Activated CD4-positive, alpha-beta T cell treated with anti-CD3 and anti-CD28 coated beads for 48 hours (primary cell): Measurements from ENCODE around the gene ATF2.
"Not testable (repeated sequence)": the region's sequence is repeated elsewhere in the genome, so short reads cannot be mapped to it uniquely, and the experiment has no call there.

Source experiments
- DNase-seq: peaks from one replicate; pipeline ENCODE4 v3.0.0-alpha.2; 2020

The ATF2 gene

GRCh38 chr2:175164235-175164634, 3.8 kb downstream of the ATF2 start:
- DNase-seq = no peak

- DNase-seq = no peak
Measured at GRCh38 chr2:175158894-175159293, 9.1 kb downstream of the ATF2 start.

GRCh38 chr2:175156534-175156933, 11.5 kb downstream of the ATF2 start:
- no peak for DNase-seq

- no peak for DNase-seq
Measured at GRCh38 chr2:175154661-175155082, 13.3 kb downstream of the ATF2 start.

GRCh38 chr2:175152242-175152641, 15.8 kb downstream of the ATF2 start:
- DNase-seq = no peak

GRCh38 chr2:175151791-175152190, 16.2 kb downstream of the ATF2 start:
- DNase-seq = no peak

GRCh38 chr2:175147186-175147585, 20.8 kb downstream of the ATF2 start:
- no peak for DNase-seq

GRCh38 chr2:175143678-175144077, 24.3 kb downstream of the ATF2 start:
- DNase-seq = no peak

GRCh38 chr2:175143191-175143590, 24.8 kb downstream of the ATF2 start:
- DNase-seq = no peak

- DNase-seq = no peak
Measured at GRCh38 chr2:175140332-175140731, 27.7 kb downstream of the ATF2 start.

- no peak for DNase-seq
Measured at GRCh38 chr2:175137793-175138192, 30.2 kb downstream of the ATF2 start.

GRCh38 chr2:175136334-175137215, 31.4 kb downstream of the ATF2 start:
- DNase-seq = no peak

- no peak for DNase-seq
Measured at GRCh38 chr2:175135862-175136261, 32.1 kb downstream of the ATF2 start.

GRCh38 chr2:175135177-175135576, 32.8 kb downstream of the ATF2 start:
- DNase-seq = no peak

- no peak for DNase-seq
Measured at GRCh38 chr2:175131252-175131651, 36.8 kb downstream of the ATF2 start.

- DNase-seq = no peak
Measured at GRCh38 chr2:175126661-175127060, 41.3 kb downstream of the ATF2 start.

GRCh38 chr2:175123254-175123653, 44.7 kb downstream of the ATF2 start:
- no peak for DNase-seq

- no peak for DNase-seq
Measured at GRCh38 chr2:175111200-175111657, 56.8 kb downstream of the ATF2 start.

- not testable (repeated sequence) for DNase-seq
Measured at GRCh38 chr2:175108091-175108490, 59.9 kb downstream of the ATF2 start.

- no peak for DNase-seq
Measured at GRCh38 chr2:175107146-175107545, 60.9 kb downstream of the ATF2 start.

GRCh38 chr2:175103191-175103590, 64.8 kb downstream of the ATF2 start:
- DNase-seq = no peak

- no peak for DNase-seq
Measured at GRCh38 chr2:175101514-175101913, 66.5 kb downstream of the ATF2 start.

- no peak for DNase-seq
Measured at GRCh38 chr2:175097297-175097696, 70.7 kb downstream of the ATF2 start.

GRCh38 chr2:175084117-175084516, 83.9 kb downstream of the ATF2 start:
- DNase-seq = not testable (repeated sequence)

GRCh38 chr2:175080479-175080878, 87.5 kb downstream of the ATF2 start:
- no peak for DNase-seq
